Natural killer cell (primary cell): Measurements from ENCODE around the gene PSRC1. TPM values are rescaled to one million over a fixed set of nuclear protein-coding genes. Genes with fewer than 3 reads are reported as not detected.

ENCODE experiments used
- ATAC-seq, 3 donors: fragments of 150-1000 bp in 2 of 3; fragments of 200-7000 bp in 1 of 3; cut with Tn5 transposase; 1 replicate in 1 of 3; 2 replicates in 2 of 3; pipeline ENCODE4 v1.10.0; 2021; ENCODE audit warnings: mild to moderate bottlenecking in 2 of 3, moderate library complexity in 2 of 3
- DNase-seq, 2 donors: peaks; one replicate each; pipeline versions ENCODE4 v3.0.0 to v3.0.0-alpha.2; 2013 to 2021; ENCODE audit warnings: mixed read lengths in 1 of 2
- H3K27ac ChIP-seq: one replicate; pipeline ENCODE4 v1.5.1; 2013; ENCODE audit warnings: mild to moderate bottlenecking, low read length
- H3K27me3 ChIP-seq: one replicate; pipeline ENCODE4 v1.6.1; 2013; ENCODE audit warnings: low read length; ENCODE audit not compliant: control insufficient read depth, insufficient read depth
- H3K36me3 ChIP-seq: one replicate; pipeline ENCODE4 v1.6.1; 2013; ENCODE audit warnings: low read length; ENCODE audit not compliant: control insufficient read depth, insufficient read depth
- H3K4me1 ChIP-seq: one replicate; pipeline ENCODE4 v1.6.1; 2013; ENCODE audit warnings: low read length; ENCODE audit not compliant: control insufficient read depth, insufficient read depth
- H3K4me3 ChIP-seq: one replicate; pipeline ENCODE4 v1.5.1; 2013; ENCODE audit warnings: low read length
- H3K9me3 ChIP-seq: one replicate; pipeline ENCODE4 v1.6.1; 2013; ENCODE audit warnings: low read length; ENCODE audit not compliant: control insufficient read depth, insufficient read depth
- H3K27ac Mint-ChIP-seq, 2 donors: one replicate each; pipeline ENCODE4 v1.8.0; 2022; ENCODE audit warnings: mild to moderate bottlenecking in 2 of 2, mixed read lengths in 2 of 2, moderate library complexity in 1 of 2
- H3K27me3 Mint-ChIP-seq, 2 donors: one replicate each; pipeline ENCODE4 v1.8.0; 2022; ENCODE audit warnings: low read depth in 2 of 2, mixed read lengths in 2 of 2
- H3K36me3 Mint-ChIP-seq: one replicate; pipeline ENCODE4 v1.8.0; 2022; ENCODE audit warnings: mixed read lengths
- H3K4me1 Mint-ChIP-seq, 2 donors: one replicate each; pipeline ENCODE4 v1.8.0; 2022; ENCODE audit warnings: mixed read lengths in 2 of 2
- H3K4me3 Mint-ChIP-seq: one replicate; pipeline ENCODE4 v1.8.0; 2022; ENCODE audit warnings: mild to moderate bottlenecking, moderate library complexity, mixed read lengths
- H3K9me3 Mint-ChIP-seq, 2 donors: one replicate each; pipeline ENCODE4 v1.8.0; 2022; ENCODE audit warnings: mixed read lengths in 2 of 2
- CTCF ChIP-seq: fragments of 200-600 bp; IDR thresholded peaks from one replicate; pipeline ENCODE4 v1.8.0; 2022; ENCODE audit warnings: antibody characterized with exemption
- WGBS: methylation state at CpG from one replicate; pipeline ENCODE4 v1.1.7; 2013; ENCODE audit warnings: missing lambda C conversion rate; ENCODE audit not compliant: insufficient coverage; 5-methylcytosine and 5-hydroxymethylcytosine counted together
- intact Hi-C: fragments of 100-400 bp; cut with micrococcal nuclease; formaldehyde crosslinking; loops from one replicate; pipeline ENCODE4 v1.14.2; 2022
- total RNA-seq, 4 donors: library from RNA; stranded (reverse); fragments of 120-200 nt in 1 of 4; gene quantifications; one replicate each; pipeline versions ENCODE4 v1.2.3 to v1.2.4, GENCODE V29; 2013 to 2022

PSRC1 gene
- 1 to 10 TPM; 1.1 to 2.4 (median 1.9) TPM for total RNA-seq
- 1.7 TPM for total RNA-seq (2013)

- no peaks in the 10 kb centered on the region for H3K36me3 ChIP-seq
- Mint-ChIP-seq H3K4me3 (peak within 1 kb of the TSS; percentile 99), H3K9me3 (no peaks in the 10 kb centered on the region), H3K27ac (peak within 1 kb of the TSS; percentile 86 to 90), H3K27me3 (no peaks in the 10 kb centered on the region), H3K4me1 (peaks cover 21% of the 10 kb centered on the region in 2 donors), H3K36me3 (no peaks in the 10 kb centered on the region)
- WGBS: under 1% methylated on average over 53 of the region's 56 CpGs
- peak within 1 kb of the TSS; percentile 66 for H3K4me3 ChIP-seq
- H3K4me1 ChIP-seq: peaks cover 20% of the 10 kb centered on the region
- peak within 1 kb of the TSS; percentile 67 for H3K27ac ChIP-seq
- no peaks in the 10 kb centered on the region for H3K9me3 ChIP-seq
- peak; percentile 65 for TF ChIP-seq CTCF
- ATAC-seq (peak; percentile 96 to 98 (median 97)), DNase-seq (peak; percentile 93 to 95)
- H3K27me3 ChIP-seq: no peaks in the 10 kb centered on the region
- intact Hi-C loops: loop anchor here (1.0 kb wide), 1 partner anchor 34 kb away; the partner anchor contains the start of gene CELSR2
These were observed at the start of gene PSRC1 for GRCh38 chr1:109282952-109283747. PSRC1 (minus strand) TSS chr1:109283145.

- Histone ChIP-seq H3K27ac (no peak overlapping the region), H3K4me1 (no peaks in the 10 kb centered on the region), H3K36me3 (no peaks in the 10 kb centered on the region), H3K27me3 (no peaks in the 10 kb centered on the region), H3K4me3 (no peak overlapping the region), H3K9me3 (peaks cover 4% of the 10 kb centered on the region)
- ATAC-seq (no peak), DNase-seq (no peak)
- Mint-ChIP-seq H3K36me3 (peaks cover 15% of the 10 kb centered on the region), H3K4me3 (no peak overlapping the region), H3K9me3 (peaks cover 3 to 5% of the 10 kb centered on the region in 2 donors), H3K4me1 (no peaks in the 10 kb centered on the region), H3K27me3 (no peaks in the 10 kb centered on the region), H3K27ac (no peak overlapping the region)
- intact Hi-C loops: no loop called here
- no peak for TF ChIP-seq CTCF
These were observed 48.2 kb upstream of the PSRC1 start for GRCh38 chr1:109331113-109331512.

- Histone ChIP-seq H3K36me3 (no peaks in the 10 kb centered on the region), H3K4me1 (no peaks in the 10 kb centered on the region), H3K27ac (no peak overlapping the region), H3K9me3 (peaks cover 3% of the 10 kb centered on the region), H3K4me3 (no peak overlapping the region), H3K27me3 (no peaks in the 10 kb centered on the region)
- intact Hi-C loops: no loop called here
- Mint-ChIP-seq H3K27ac (no peak overlapping the region), H3K36me3 (peaks cover 15% of the 10 kb centered on the region), H3K27me3 (no peaks in the 10 kb centered on the region), H3K4me3 (no peak overlapping the region), H3K9me3 (peaks cover 3 to 5% of the 10 kb centered on the region in 2 donors), H3K4me1 (no peaks in the 10 kb centered on the region)
- no peak for TF ChIP-seq CTCF
- DNase-seq (no peak), ATAC-seq (no peak)
- WGBS: 98% methylated on average over 4 of the region's 5 CpGs
These were observed 44.3 kb upstream of the PSRC1 start for GRCh38 chr1:109327285-109327684.
